Kidney capillary endothelial cell (primary cell): Measurements from ENCODE around the gene MAML2.

Experiments
- DNase-seq: peaks from one replicate; pipeline ENCODE4 v3.0.0-alpha.2; 2018; ENCODE audit warnings: low spot score

The MAML2 gene

DNA sequence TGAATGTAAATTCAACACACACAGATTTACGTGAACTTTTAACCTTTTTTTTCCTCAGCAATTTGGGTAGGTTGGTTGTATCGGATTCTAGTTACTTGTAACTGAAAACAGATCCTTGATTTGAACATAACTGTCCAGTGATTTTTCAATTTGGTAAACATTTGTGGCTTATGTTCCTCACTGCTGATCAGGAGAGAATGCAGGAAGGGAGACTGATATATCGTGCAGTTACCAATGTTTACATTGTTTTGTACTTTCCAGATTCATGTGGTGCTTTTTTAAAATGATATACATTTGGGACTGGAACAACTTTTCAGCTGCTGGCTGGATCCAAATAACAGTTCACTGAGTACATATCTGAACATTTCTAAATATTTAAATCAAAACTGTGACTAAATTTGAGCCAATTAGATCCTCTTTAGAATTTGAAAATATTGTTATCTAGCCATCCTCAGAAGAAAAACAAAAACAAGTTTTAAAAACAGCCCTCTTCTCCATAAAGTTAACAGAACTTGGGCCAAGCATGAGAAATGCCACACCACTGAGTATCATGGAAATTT, 334.8 kb downstream of the MAML2 start:
- DNase-seq, result no peak

DNA sequence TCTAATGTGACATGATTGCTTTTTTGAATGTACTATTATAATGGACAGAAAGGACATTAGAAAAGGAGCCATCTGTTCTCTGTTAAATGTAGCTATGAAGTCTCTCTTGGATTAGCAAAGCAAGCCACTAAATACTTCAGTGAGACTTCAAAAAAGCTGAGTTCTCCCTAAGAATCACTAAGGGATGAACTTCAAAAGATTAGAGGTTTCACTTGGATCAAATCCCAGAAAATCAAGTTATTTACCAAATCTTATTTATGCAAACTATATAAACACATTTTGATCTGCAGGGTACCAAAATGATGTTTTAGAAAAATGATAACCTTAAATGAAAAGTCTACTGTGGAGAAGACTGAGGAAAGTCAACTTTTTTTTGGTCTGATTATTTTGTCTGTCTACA, 337.0 kb downstream of the MAML2 start:
- DNase-seq, result no peak

DNA sequence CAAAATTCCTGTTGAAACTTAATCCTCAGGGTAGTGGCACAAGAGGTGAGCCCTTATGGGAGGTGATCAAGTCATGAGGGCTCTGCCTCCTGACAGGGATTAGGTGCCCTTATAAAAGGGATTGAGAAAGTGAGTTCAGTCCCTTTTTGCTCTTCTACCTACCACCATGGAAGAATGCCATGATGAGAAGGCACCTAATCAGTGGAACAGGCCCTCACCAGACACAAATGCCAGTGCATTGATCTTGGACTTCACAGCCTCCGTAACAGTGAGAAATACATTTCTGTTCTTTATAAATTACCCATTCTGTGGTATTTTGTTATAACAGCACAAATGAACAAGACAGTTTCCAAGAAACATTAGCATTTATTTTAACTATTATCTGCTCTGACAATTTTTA, 338.1 kb downstream of the MAML2 start:
- no peak for DNase-seq

DNA sequence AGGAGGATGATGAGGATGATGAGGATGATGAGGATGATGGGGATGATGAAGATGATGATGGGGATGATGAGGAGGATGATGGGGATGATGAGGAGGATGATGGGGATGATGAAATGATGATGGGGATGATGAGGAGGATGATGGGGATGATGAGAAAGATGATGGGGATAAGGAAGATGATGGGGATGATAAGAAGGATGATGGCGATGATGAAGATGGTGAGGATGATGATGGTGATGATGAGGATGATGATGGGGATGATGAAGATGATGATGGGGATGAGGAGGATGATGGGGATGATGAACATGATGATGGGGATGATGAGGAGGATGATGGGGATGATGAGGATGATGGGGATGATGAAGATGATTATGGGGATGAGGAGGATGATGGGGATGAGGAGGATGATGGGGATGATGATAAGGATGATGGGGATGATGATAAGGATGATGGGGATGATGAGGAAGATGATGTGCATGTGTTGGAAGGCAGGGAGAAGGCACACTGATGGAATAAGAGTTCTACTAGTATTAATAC, 340.2 kb downstream of the MAML2 start:
- no peak for DNase-seq

DNA sequence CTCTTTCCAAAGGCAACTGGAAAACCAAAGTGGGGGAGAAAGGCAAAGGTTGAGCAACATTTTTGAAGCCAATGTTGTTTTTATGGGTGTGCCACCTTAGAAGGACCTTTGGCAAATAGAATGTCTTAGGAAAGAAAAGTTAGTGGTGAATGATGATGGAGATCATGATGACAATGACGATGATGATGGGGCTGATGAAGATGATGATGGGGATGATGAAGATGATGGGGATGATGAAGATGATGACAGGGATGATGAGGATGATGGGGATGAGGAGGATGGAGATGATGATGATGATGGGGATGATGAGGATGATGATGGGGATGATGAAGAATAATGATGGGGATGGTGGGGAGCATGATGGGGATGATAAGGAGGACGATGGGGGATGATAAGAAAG, 340.7 kb downstream of the MAML2 start:
- no peak for DNase-seq

DNA sequence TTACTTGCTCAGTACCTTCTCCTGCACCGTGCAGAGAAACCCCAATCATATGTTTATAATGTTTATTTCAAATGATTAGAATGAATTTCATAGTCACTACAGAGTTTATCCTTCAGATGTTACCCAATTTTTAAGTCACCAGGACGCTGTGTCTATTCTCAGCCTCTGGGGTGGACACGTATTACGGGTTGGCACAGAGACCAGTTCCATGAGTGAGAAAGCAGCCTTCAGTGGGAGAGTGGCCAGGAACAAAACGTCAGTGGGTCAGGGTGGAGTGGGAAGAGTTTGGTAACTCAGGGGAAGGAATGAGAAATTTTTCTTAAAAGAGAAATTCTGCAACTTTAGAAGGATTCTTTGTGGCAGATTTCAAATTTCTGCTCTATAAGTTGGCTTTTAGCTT, 342.0 kb downstream of the MAML2 start:
- DNase-seq, result no peak

DNA sequence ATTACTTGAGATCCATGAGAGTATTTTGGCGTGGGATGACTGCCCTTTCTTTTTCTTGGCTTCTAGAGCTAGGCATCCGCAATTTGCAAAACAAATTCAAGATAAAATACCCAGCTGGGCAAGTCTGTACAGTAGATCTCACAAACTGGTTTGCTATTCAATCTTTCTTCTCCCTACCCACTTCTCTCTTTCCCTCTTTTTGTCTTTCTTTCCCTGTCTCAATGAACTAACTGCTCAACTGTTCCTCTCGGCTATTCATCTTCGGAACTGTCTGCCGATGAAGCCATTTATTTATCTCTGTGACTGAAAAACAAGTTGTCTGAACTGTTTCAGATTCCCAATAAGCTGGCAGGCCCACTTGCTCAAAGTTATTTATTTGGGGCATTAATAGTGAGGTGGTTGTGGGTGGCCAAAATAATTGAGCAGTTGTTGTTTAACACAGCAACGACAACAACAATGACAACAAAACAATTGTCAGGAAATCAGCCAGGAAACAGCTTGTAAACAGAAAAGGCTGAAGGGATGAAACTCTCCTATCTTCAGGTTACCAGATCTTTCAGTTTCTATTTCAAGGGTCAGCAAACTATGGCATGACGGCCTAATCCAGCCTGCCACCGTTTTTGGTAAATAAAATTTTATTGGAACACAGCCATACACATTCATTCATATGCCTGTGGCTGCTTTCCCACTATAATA, 343.1 kb downstream of the MAML2 start:
- no peak for DNase-seq

DNA sequence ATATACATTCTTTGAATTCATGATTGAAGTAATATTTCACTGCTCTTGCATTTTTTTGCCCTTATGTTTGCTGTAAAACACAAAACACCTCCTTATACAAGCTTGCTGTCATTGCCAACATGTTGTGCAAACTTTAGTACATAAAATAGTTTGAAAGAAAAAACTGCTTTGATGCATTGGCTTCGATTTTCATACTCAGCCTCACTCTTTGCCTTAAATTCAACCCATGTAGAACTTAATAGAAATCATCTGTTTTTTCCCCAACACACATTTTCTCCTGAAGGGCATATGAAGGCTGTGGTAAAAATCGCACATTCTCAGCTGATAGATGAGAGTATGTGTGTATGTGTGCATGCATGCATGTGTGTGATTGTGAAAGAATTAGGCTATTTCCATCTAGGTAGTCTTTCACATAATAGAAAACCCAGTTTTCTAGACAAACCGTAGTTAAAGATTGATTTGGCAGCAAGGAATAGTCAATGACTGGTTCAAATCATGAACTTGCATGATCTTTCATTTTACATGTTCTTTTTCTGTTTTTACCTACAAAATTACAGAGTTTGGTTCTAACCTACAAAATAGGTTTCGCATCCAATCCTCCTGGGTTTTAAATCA, 346.3 kb downstream of the MAML2 start:
- no peak for DNase-seq

DNA sequence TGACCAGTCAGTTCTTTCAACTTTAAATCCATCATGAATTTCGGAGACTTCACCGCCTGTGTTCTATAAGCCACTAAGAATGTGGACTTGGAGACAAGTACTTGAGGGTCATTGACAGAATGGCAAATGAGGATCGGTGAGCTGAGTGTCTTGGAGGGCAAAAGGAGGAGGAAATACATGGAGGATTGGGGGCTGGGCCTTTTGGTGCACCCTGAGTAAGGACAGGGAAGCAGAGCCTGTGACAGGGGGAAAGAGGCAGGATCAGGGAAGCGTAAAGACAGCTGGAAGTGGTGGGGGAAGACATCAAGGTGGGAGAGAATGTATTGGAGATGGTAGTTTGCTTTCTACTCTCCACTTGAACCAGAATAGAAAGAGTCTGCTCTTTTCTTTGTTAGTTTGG, 348.7 kb downstream of the MAML2 start:
- DNase-seq, result no peak

DNA sequence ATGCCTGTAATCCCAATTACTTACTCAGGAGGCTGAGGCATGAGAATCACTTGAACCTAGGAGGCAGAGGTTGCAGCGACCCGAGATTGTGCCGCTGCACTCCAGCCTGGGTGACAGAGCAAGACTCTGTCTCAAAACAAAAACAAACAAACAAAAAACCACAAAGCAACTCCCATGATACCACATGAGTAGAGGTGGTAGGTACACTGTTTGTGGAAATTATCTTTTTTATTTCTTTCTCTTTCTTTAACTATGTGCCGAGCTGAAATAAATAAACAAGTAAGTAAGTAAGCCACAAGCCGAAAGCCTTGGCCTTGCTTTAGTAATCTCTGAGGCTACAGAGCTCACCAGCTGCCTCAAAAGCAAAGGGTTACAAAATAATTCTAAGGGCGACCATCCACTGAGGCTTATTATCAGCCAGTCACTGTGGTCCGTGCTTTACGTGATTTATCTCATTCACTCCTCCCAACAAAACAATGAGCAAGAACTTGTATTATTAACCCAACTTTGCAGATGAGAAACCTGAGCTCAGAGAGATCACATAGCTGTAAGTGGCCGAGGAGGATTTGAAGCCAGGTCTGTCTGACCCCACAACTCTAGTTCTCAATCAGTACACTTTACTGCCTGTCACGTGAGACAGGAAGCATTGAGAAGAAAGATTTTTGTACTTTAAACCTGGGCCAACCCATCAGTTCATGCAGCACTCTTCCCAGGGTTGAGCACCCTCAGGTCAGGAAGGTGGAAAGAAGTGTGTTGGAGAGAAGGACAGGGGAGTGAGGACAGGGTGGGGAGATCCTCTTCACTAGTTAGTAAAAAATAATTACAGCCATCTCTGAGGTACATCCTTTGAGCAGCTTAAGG, 349.3 kb downstream of the MAML2 start:
- DNase-seq, result no peak

DNA sequence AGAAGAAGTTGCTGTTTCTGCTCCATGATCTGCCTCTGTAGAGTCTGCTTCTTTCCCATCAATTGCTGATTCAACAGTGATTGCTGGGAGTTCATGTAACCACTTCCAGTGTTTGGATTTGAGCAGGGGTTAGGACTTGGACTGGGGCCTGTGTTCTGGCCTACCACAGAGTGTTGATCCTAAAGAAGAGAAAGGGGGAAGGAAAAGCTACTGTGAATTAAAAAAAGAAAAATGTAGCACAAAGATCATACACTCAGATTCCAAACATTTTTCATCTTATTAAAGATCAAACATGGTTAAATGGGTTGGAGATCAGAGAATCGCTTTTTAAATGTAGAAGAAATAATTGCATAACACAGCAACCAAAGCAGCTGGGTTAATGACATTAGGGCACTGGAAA, 351.4 kb downstream of the MAML2 start:
- DNase-seq, result no peak

DNA sequence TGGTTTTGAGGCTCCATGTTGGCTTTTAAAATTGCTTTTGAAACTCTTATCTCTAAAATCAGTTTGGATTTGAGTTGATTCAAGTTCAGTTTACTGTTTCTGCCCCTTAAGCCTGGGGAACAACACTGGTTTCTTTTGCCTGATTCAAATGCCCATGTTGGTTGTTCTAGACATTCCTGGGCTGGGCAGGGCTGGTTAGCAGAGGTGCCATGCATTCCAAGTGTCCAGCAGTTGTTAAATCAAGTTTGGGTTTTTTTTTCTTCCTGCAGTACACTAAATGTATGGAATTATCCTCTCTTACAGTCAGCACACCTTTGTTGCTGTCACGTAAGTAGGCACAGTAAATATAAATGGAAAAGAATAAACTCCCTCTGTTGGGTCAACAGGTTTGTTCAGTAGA, 351.9 kb downstream of the MAML2 start:
- no peak for DNase-seq

DNA sequence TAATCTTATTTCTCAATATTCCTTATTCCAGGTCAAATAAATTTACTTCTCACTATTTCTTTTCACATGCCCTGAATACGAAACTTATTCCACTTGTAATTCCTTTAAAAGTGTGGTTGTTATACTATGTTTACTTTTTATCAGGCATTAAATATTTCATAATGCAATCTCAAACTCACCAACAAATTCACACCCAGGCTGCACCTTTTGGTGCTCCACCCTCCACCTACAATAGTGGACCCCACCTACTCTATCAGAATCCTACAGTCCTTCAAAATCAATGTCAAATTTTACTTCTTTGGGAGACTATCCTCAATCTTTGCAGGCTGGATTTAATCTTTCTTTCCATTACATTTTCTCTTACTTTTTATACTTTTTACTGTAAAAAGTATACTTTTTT, 353.2 kb downstream of the MAML2 start:
- no peak for DNase-seq

DNA sequence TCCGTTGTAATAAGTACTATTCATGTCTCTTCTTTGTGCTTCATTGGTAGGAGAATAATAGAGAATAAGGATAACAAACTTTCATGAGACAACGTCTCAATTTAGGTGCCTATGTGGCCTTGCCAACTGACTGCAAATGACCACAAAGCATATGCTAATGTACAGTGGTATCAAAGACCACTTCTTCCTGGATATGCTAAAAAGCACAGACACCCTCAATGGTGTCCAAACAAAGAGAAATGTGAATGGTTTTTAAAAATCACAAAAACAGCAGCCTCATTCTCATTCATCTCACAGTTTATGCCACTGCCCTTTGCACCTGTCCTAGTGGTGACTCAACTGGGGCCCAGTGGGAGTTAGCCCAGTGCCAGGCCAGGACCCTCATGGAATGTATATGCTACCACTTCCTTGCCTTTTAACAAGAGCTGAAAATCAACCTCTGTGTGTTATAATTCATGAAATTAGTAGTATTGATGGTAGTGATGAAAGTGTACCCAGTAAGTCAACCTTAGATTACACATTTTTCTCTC, 353.9 kb downstream of the MAML2 start:
- DNase-seq, result no peak

DNA sequence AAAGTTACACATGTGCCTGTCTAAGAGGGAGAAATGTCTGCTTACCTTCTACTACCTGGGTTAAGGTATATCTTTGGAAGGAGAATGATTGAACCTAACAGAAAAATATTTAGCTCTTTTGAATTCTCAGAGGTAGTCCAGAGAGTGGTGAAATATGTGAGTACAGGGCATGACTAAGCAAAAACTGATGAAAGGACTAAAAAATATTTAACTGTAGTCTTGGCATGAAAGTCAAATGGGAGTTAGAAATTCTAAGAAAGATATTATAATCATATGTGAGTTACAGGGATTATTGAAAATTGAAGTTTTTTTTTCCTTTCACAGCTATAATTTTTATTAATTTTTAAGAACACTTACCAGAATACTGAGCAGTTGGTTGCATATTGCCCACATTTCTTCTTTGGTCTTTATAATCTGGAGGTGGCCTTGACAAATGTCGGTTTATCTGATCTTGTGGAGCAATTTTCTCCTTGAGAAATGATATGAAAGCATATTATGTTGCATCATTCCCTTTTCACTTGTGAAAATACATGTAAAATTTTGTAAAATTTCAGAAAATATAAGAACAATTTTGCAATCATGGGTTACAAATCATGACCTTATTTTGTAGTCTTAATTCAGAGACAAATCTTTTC, 357.7 kb downstream of the MAML2 start:
- no peak for DNase-seq

DNA sequence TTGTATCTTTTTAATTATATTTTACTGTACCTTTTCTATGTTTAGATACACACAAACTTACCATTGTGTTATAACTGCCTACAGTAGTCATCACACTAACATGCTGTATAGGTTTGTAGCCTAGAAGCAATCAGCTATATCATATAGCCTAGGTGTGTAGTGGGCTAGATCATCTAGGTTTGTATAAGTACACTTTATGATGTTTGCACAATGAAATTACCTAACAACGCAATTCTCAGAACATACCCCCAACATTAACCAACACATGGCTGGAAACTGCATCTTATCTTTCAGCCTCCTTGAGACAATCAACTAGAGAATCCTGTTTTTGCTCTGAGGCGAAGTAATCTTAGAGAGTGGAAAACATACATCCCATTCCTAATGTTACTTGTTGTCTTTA, 358.9 kb downstream of the MAML2 start:
- DNase-seq, result no peak

DNA sequence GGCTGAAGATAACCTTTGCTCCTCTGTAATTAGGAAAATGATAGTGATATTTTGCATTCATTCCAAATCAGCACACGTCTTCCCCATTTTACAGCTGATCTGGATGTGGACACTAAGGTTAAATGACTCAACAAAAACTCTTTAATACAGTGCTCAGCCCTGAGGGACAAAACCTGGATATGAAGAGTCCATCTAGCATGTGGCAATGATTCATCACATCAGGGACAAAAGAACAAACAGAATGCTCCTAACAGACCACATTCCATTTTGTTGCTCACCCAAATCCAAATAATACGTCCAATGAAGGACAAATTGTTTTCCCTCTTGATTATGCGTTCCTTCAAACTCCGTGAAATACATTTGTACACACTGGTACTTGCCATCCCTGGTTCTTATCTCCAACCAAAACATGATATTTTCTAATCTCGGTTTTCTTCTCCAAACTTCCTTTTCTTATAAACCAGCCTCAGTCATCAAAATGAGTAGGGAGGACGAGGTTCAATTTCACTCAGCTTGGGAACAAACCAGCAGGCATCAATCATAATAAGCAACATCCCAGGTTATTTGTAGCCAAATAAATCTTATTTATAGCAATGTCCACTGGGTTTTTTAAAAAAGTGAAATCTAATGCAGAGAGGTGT, 365.3 kb downstream of the MAML2 start:
- peak; percentile 87 for DNase-seq

DNA sequence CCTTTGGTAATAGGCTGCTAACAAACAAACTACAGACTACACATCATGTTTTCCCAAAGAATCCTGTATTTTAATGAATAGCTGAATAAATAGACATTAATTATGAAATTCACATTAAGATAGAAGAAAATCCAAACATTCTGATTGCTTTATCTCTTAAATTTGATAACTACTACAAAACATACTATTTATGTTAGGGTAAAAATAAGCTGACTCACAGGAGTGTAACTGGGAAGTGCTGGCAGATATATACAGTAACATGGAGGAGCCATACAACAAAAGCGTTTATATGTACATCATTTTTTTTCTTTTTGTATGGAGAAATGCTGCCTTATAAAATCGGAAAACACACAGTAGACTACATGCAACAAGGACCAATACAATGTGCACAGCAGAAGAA, 366.4 kb downstream of the MAML2 start:
- DNase-seq, result no peak

DNA sequence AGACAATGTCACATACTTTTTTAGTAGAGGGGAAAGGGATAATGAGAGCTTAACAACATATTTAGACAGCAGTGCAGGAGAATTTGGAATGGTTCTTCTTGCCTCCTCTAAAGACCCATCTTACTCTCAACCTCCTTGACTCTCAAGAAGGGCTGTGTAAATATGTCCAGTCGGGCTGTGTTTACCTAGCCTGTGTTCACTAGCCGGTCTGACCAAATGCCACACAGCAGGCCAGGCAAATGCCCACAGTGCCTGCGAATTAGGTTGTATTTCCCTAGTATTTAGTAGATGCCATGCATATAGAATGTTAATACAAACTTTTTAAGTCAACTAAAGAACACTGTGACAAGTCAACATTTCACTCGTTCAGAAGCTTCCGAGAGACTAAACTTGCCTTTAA, 367.7 kb downstream of the MAML2 start:
- DNase-seq, result no peak

DNA sequence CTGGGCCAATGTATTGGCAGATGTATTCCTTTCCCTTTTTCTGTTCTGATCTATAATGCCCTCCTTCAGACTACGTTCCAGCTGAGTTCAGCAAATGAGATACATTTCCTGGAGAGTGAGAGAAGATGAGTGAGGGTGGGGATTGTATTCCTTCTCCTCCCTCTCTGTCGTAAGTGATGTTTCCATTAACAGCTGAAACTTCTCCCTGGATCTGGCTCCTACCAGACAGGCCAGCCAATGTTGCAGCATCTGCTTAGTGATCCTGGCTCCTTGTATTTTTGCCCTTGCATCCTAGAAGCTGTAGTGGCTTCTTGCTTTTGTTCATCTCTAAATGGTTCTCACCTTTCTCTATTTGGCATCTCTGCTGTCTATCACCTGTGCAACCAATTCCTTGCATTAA, 370.9 kb downstream of the MAML2 start:
- no peak for DNase-seq

DNA sequence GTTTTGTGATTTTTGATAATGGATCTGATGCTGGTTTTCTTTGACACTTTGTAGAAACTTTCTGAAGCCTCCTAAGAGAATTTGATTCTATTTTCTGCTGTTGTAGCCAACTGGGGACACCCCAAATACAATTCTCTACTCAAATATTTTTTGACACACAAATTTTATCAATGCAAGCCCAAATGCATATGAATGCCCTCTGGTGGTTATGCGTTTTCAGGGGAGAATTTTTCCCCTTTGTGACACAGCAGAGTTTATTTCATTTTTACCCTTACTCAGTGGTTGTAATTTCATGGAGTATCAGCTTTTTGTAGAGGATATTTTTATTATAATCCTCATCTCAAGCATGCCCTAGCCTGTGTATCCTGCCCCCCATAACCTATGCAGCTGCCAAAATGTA, 374.4 kb downstream of the MAML2 start:
- DNase-seq, result no peak
